Tibial artery (tissue), 4 donors: ENCODE data around the gene CRYGA.

Experiments
- DNase-seq, 2 donors: peaks; one replicate each; pipeline ENCODE4 v3.0.0-alpha.2; 2019
- H3K27ac ChIP-seq, 2 donors: fragments of 200-600 bp; sonication (generic) in 1 of 2; 1 replicate in 1 of 2; 2 replicates in 1 of 2; pipeline ENCODE4 v1.5.1; 2018 to 2019; ENCODE audit warnings: mild to moderate bottlenecking in 1 of 2
- H3K27me3 ChIP-seq, 2 donors: fragments of 200-600 bp; sonication (generic) in 1 of 2; one replicate each; pipeline versions ENCODE4 v1.5.1 to v1.6.0; 2016 to 2019
- H3K36me3 ChIP-seq, 3 donors: fragments of 200-600 bp; sonication (generic) in 2 of 3; one replicate each; pipeline ENCODE4 v1.5.1; 2016 to 2019; ENCODE audit warnings: mild to moderate bottlenecking in 2 of 3
- H3K4me1 ChIP-seq, 4 donors: fragments of 200-600 bp; sonication (generic) in 2 of 4; 1 replicate in 3 of 4; 2 replicates in 1 of 4; pipeline ENCODE4 v1.5.1; 2016 to 2019
- H3K4me3 ChIP-seq, 2 donors: fragments of 200-600 bp; sonication (generic) in 1 of 2; 1 replicate in 1 of 2; 2 replicates in 1 of 2; pipeline ENCODE4 v1.5.1; 2018 to 2019; ENCODE audit warnings: mild to moderate bottlenecking in 2 of 2
- H3K9me3 ChIP-seq, 3 donors: fragments of 200-600 bp; sonication (generic) in 1 of 3; one replicate each; pipeline ENCODE4 v1.5.1; 2016 to 2019
- intact Hi-C: fragments of 100-400 bp; cut with DNase I; formaldehyde crosslinking; loops from one replicate; pipeline ENCODE4 v1.15.0; 2023; ENCODE audit warnings: low total_unique reads
- TF ChIP-seq, protein P1 (sequence below), 2 experiments: fragments of 200-600 bp in 1 of 2; fragments of 450-650 bp in 1 of 2; IDR thresholded peaks; one replicate each; pipeline ENCODE4 v1.5.1; 2017 to 2019; ENCODE audit warnings: antibody characterized with exemption in 2 of 2, mild to moderate bottlenecking in 1 of 2, moderate library complexity in 1 of 2

The CRYGA gene

DNA sequence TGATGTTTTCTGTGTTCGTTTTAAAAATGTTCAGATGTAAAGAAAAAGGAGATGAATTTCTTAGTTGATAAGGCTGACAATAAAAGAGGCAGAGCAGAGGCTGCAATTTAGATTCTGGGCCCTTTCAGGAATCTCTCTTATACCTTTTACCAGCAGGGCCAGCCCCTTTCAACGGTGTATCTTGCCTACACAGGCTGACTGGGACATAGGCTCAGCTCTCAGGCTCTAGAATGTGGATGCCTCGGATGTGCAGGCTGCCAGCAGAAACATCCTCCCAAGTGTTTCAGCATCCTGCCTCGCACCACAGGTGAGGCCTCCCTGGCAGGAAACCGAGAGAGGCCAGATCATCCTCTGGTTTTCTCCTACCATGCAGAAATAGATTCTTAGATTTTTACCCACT is 23.1 kb upstream of the CRYGA start:
- no peaks in the 10 kb centered on the region for H3K4me1 ChIP-seq
- H3K27ac ChIP-seq, result no peak overlapping the region
- no peaks in the 10 kb centered on the region for H3K36me3 ChIP-seq
- intact Hi-C loops, result no loop called here
- DNase-seq, result no peak
- TF ChIP-seq, protein P1, sequence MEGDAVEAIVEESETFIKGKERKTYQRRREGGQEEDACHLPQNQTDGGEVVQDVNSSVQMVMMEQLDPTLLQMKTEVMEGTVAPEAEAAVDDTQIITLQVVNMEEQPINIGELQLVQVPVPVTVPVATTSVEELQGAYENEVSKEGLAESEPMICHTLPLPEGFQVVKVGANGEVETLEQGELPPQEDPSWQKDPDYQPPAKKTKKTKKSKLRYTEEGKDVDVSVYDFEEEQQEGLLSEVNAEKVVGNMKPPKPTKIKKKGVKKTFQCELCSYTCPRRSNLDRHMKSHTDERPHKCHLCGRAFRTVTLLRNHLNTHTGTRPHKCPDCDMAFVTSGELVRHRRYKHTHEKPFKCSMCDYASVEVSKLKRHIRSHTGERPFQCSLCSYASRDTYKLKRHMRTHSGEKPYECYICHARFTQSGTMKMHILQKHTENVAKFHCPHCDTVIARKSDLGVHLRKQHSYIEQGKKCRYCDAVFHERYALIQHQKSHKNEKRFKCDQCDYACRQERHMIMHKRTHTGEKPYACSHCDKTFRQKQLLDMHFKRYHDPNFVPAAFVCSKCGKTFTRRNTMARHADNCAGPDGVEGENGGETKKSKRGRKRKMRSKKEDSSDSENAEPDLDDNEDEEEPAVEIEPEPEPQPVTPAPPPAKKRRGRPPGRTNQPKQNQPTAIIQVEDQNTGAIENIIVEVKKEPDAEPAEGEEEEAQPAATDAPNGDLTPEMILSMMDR (IDR thresholded peaks at IDR 0.05), result no peak
- peaks cover 0 to 3% of the 10 kb centered on the region in 2 donors for H3K27me3 ChIP-seq
- no peaks in the 10 kb centered on the region for H3K9me3 ChIP-seq
- H3K4me3 ChIP-seq, result no peak overlapping the region

DNA sequence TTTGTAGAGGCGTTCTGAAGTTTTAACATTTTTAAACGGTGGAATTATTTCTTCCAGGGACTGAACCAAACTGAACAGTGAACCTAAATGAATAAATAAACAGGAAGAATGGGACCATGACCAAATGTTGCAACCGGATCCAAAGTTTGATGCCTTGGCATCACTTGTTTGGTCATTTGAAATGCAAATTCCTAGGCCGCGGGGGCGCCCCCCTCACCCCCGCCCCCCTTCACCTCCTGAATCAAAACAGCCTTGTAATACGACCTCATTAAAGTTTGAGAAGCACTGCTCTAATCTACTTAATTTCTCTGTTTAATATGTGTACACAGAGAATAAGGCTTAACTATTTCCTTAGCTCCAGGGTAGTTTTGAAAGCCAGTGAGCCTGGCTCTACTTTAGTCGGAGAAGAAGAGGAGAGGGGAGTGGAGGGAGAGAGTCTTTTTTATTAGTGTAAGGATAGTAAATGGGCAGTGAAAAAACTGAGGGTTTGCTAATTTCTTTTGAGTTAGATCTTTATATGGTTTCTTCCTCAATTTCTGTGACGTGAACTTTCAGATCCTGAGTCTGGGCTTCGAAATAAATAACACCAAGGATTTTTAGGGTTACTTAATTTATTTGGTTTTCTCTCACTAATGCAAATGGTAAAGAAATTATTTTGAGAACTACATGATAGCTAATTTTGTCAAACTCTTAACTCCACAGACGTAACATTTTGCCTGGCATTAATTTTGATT is 20.8 kb upstream of the CRYGA start:
- no peaks in the 10 kb centered on the region for H3K27me3 ChIP-seq
- H3K27ac ChIP-seq, result no peak overlapping the region
- no peaks in the 10 kb centered on the region for H3K36me3 ChIP-seq
- intact Hi-C loops, result no loop called here
- H3K4me1 ChIP-seq, result no peaks in the 10 kb centered on the region
- TF ChIP-seq, protein P1 (IDR thresholded peaks at IDR 0.05), result no peak
- no peak overlapping the region for H3K4me3 ChIP-seq
- no peak for DNase-seq
- no peaks in the 10 kb centered on the region for H3K9me3 ChIP-seq

- no peak for DNase-seq
- Histone ChIP-seq H3K27ac (no peak overlapping the region), H3K36me3 (no peaks in the 10 kb centered on the region), H3K9me3 (no peaks in the 10 kb centered on the region), H3K4me1 (no peaks in the 10 kb centered on the region), H3K4me3 (no peak overlapping the region), H3K27me3 (no peaks in the 10 kb centered on the region)
- TF ChIP-seq, protein P1 (IDR thresholded peaks at IDR 0.05), result no peak
- intact Hi-C loops, result no loop called here
Measured at GRCh38 chr2:208183526-208183925, 20.1 kb upstream of the CRYGA start.

DNA sequence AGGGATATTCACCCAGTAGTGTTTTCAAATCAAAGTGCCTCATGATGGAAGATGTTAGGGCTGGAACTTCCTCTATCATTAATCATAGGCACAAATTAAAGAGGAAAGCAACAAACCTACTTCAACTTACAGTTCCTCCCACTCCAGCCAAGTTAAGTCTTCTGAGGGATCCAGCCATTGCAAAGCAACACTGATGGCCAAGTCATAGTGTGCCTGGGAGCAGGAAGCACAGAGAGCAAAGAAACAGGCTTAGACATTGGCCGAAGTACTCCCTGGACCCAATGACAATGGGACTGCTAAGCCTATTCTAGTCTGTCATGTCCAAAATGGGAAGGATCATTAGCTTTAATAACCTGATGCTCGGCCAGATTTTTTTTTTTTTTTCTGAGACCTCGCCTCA is 19.4 kb upstream of the CRYGA start:
- DNase-seq, result no peak
- intact Hi-C loops, result no loop called here
- Histone ChIP-seq H3K36me3 (no peaks in the 10 kb centered on the region), H3K4me1 (no peaks in the 10 kb centered on the region), H3K27ac (no peak overlapping the region), H3K27me3 (no peaks in the 10 kb centered on the region), H3K9me3 (no peaks in the 10 kb centered on the region), H3K4me3 (no peak overlapping the region)
- TF ChIP-seq, protein P1 (IDR thresholded peaks at IDR 0.05), result no peak

GRCh38 chr2:208179028-208179609 is 15.7 kb upstream of the CRYGA start:
- no peak for DNase-seq
- Histone ChIP-seq H3K9me3 (no peaks in the 10 kb centered on the region), H3K4me1 (no peaks in the 10 kb centered on the region), H3K4me3 (no peak overlapping the region), H3K36me3 (no peaks in the 10 kb centered on the region), H3K27me3 (no peaks in the 10 kb centered on the region), H3K27ac (no peak overlapping the region)
- intact Hi-C loops, result loop anchor here (10.0 kb wide), 1 partner anchor 76 kb away; the partner anchor contains the start of gene IDH1
- TF ChIP-seq, protein P1 (IDR thresholded peaks at IDR 0.05), result no peak
